HUES6 (cell line): ENCODE data around the gene DNAH8.

Experiments used
- H3K27ac ChIP-seq: 2 replicates; pipeline ENCODE4 v1.7.0; 2013; ENCODE audit warnings: low read depth, mild to moderate bottlenecking, low read length, inconsistent platforms
- H3K27me3 ChIP-seq: 2 replicates; pipeline ENCODE4 v1.6.1; 2013; ENCODE audit warnings: low read length; ENCODE audit not compliant: control insufficient read depth, insufficient read depth
- H3K36me3 ChIP-seq: 2 replicates; pipeline ENCODE4 v1.6.1; 2013; ENCODE audit warnings: low read length; ENCODE audit not compliant: control insufficient read depth, insufficient read depth
- H3K4me1 ChIP-seq: 2 replicates; pipeline ENCODE4 v1.6.1; 2013; ENCODE audit warnings: low read length; ENCODE audit not compliant: control insufficient read depth, insufficient read depth
- H3K4me3 ChIP-seq: 2 replicates; pipeline ENCODE4 v1.5.1; 2013; ENCODE audit warnings: low read depth, low read length
- H3K9ac ChIP-seq: one replicate; pipeline ENCODE4 v1.6.1; 2013; ENCODE audit warnings: mild to moderate bottlenecking, low read length
- H3K9me3 ChIP-seq: 2 replicates; pipeline ENCODE4 v1.6.1; 2013; ENCODE audit warnings: low read depth, low read length; ENCODE audit not compliant: control insufficient read depth, insufficient read depth

The DNAH8 gene

GRCh38 chr6:38813041-38813823 is 98.1 kb downstream of the DNAH8 start:
- H3K27ac ChIP-seq = no peak overlapping the region
- no peaks in the 10 kb centered on the region for H3K27me3 ChIP-seq
- H3K4me1 ChIP-seq = no peaks in the 10 kb centered on the region
- no peaks in the 10 kb centered on the region for H3K9me3 ChIP-seq
- H3K9ac ChIP-seq = no peak overlapping the region
- H3K36me3 ChIP-seq = no peaks in the 10 kb centered on the region
- no peak overlapping the region for H3K4me3 ChIP-seq

GRCh38 chr6:38814761-38815160 is 99.7 kb downstream of the DNAH8 start:
- Histone ChIP-seq H3K27ac (no peak overlapping the region), H3K27me3 (no peaks in the 10 kb centered on the region), H3K4me1 (no peaks in the 10 kb centered on the region)

GRCh38 chr6:38815250-38815649 is 100.1 kb downstream of the DNAH8 start:
- no peak overlapping the region for H3K27ac ChIP-seq

More at GRCh38 chr6:38814761-38815160, 99.7 kb downstream of the DNAH8 start:
- H3K9me3 ChIP-seq = no peaks in the 10 kb centered on the region
- H3K9ac ChIP-seq = no peak overlapping the region
- no peaks in the 10 kb centered on the region for H3K36me3 ChIP-seq
- no peak overlapping the region for H3K4me3 ChIP-seq

GRCh38 chr6:38818691-38819090 is 103.6 kb downstream of the DNAH8 start:
- Histone ChIP-seq H3K9ac (no peak overlapping the region), H3K27ac (no peak overlapping the region), H3K9me3 (no peaks in the 10 kb centered on the region), H3K4me3 (no peak overlapping the region), H3K27me3 (no peaks in the 10 kb centered on the region), H3K36me3 (no peaks in the 10 kb centered on the region), H3K4me1 (no peaks in the 10 kb centered on the region)

More at GRCh38 chr6:38815250-38815649, 100.1 kb downstream of the DNAH8 start:
- Histone ChIP-seq H3K9ac (no peak overlapping the region), H3K9me3 (no peaks in the 10 kb centered on the region), H3K4me3 (no peak overlapping the region), H3K4me1 (no peaks in the 10 kb centered on the region), H3K36me3 (no peaks in the 10 kb centered on the region), H3K27me3 (no peaks in the 10 kb centered on the region)

GRCh38 chr6:38822963-38823362 is 107.9 kb downstream of the DNAH8 start:
- no peaks in the 10 kb centered on the region for H3K4me1 ChIP-seq
- H3K36me3 ChIP-seq = no peaks in the 10 kb centered on the region
- no peak overlapping the region for H3K27ac ChIP-seq
- H3K9ac ChIP-seq = no peak overlapping the region
- H3K4me3 ChIP-seq = no peak overlapping the region
- H3K9me3 ChIP-seq = no peaks in the 10 kb centered on the region
- no peaks in the 10 kb centered on the region for H3K27me3 ChIP-seq

- Histone ChIP-seq H3K9ac (no peak overlapping the region), H3K27me3 (no peaks in the 10 kb centered on the region), H3K36me3 (no peaks in the 10 kb centered on the region)
Measured at GRCh38 chr6:38824243-38824894, 109.3 kb downstream of the DNAH8 start.

GRCh38 chr6:38827024-38827423 is 111.9 kb downstream of the DNAH8 start:
- Histone ChIP-seq H3K4me1 (no peaks in the 10 kb centered on the region), H3K36me3 (no peaks in the 10 kb centered on the region), H3K4me3 (no peak overlapping the region), H3K9ac (no peak overlapping the region), H3K9me3 (no peaks in the 10 kb centered on the region), H3K27ac (no peak overlapping the region), H3K27me3 (no peaks in the 10 kb centered on the region)

More at GRCh38 chr6:38824243-38824894, 109.3 kb downstream of the DNAH8 start:
- Histone ChIP-seq H3K4me1 (no peaks in the 10 kb centered on the region), H3K4me3 (no peak overlapping the region), H3K27ac (no peak overlapping the region), H3K9me3 (no peaks in the 10 kb centered on the region)

GRCh38 chr6:38831865-38832264 is 116.8 kb downstream of the DNAH8 start:
- Histone ChIP-seq H3K27ac (no peak overlapping the region), H3K4me3 (no peak overlapping the region), H3K4me1 (peaks cover 1% of the 10 kb centered on the region; the same call in 1 of the 2 replicates), H3K9me3 (no peaks in the 10 kb centered on the region), H3K27me3 (no peaks in the 10 kb centered on the region), H3K36me3 (no peaks in the 10 kb centered on the region), H3K9ac (no peak overlapping the region)

GRCh38 chr6:38833320-38833719 is 118.2 kb downstream of the DNAH8 start:
- no peaks in the 10 kb centered on the region for H3K27me3 ChIP-seq

GRCh38 chr6:38836585-38836984 is 121.5 kb downstream of the DNAH8 start:
- Histone ChIP-seq H3K36me3 (no peaks in the 10 kb centered on the region), H3K4me3 (no peak overlapping the region), H3K9me3 (no peaks in the 10 kb centered on the region), H3K4me1 (peaks cover 6% of the 10 kb centered on the region; the same call in 1 of the 2 replicates), H3K27ac (no peak overlapping the region), H3K9ac (no peak overlapping the region), H3K27me3 (no peaks in the 10 kb centered on the region)

More at GRCh38 chr6:38833320-38833719, 118.2 kb downstream of the DNAH8 start:
- no peak overlapping the region for H3K4me3 ChIP-seq
- H3K9me3 ChIP-seq = no peaks in the 10 kb centered on the region
- H3K36me3 ChIP-seq = no peaks in the 10 kb centered on the region
- no peak overlapping the region for H3K27ac ChIP-seq
- peaks cover 6% of the 10 kb centered on the region; the same call in 1 of the 2 replicates for H3K4me1 ChIP-seq
- H3K9ac ChIP-seq = no peak overlapping the region

GRCh38 chr6:38837101-38837500 is 122.0 kb downstream of the DNAH8 start:
- no peak overlapping the region for H3K9ac ChIP-seq
- no peaks in the 10 kb centered on the region for H3K9me3 ChIP-seq
- no peaks in the 10 kb centered on the region for H3K27me3 ChIP-seq
- H3K36me3 ChIP-seq = no peaks in the 10 kb centered on the region
- peaks cover 6% of the 10 kb centered on the region; the same call in 1 of the 2 replicates for H3K4me1 ChIP-seq
- H3K4me3 ChIP-seq = no peak overlapping the region
- no peak overlapping the region for H3K27ac ChIP-seq
